Bronchial epithelial cell (primary cell): ENCODE data around the gene STXBP6. TPM values are rescaled to one million over a fixed set of nuclear protein-coding genes. Genes with fewer than 3 reads are reported as not detected.

Experiments
- DNase-seq: peaks from one replicate; pipeline ENCODE4 v3.0.0-alpha.2; 2010; ENCODE audit warnings: low read depth
- FAIRE-seq: peaks from 2 replicates; lab custom pipeline; 2011; peaks lifted over from hg19 to GRCh38; lab: Jason Lieb, UNC
- H3K27me3 ChIP-seq: 2 replicates; pipeline ENCODE4 v1.5.1; 2011; ENCODE audit warnings: low read length; ENCODE audit not compliant: control insufficient read depth, insufficient read depth
- H3K36me3 ChIP-seq: 2 replicates; pipeline ENCODE4 v1.5.1; 2011; ENCODE audit warnings: low read length; ENCODE audit not compliant: control insufficient read depth, insufficient read depth
- H3K4me3 ChIP-seq: 2 replicates; pipeline ENCODE4 v1.5.1; 2011; ENCODE audit warnings: mild to moderate bottlenecking, low read depth, low read length, control low read depth
- total RNA-seq: library from RNA; depleted of rRNA; stranded (reverse); fragments of >200 nt; gene quantifications from 2 replicates; pipeline ENCODE4 v1.2.1, GENCODE V29; 2014
- TF ChIP-seq, protein P1 (sequence below): IDR thresholded peaks from 2 replicates; pipeline ENCODE4 v1.5.1; 2011; ENCODE audit warnings: mild to moderate bottlenecking, moderate library complexity, low read length, control low read depth, inconsistent platforms; ENCODE audit not compliant: insufficient read depth, severe bottlenecking

STXBP6 gene
- total RNA-seq, 1 donor from 2014 or later = not detected

GRCh38 chr14:25009891-25010290, 40.1 kb downstream of the STXBP6 start:
- no peak for FAIRE-seq
- TF ChIP-seq, protein P1, sequence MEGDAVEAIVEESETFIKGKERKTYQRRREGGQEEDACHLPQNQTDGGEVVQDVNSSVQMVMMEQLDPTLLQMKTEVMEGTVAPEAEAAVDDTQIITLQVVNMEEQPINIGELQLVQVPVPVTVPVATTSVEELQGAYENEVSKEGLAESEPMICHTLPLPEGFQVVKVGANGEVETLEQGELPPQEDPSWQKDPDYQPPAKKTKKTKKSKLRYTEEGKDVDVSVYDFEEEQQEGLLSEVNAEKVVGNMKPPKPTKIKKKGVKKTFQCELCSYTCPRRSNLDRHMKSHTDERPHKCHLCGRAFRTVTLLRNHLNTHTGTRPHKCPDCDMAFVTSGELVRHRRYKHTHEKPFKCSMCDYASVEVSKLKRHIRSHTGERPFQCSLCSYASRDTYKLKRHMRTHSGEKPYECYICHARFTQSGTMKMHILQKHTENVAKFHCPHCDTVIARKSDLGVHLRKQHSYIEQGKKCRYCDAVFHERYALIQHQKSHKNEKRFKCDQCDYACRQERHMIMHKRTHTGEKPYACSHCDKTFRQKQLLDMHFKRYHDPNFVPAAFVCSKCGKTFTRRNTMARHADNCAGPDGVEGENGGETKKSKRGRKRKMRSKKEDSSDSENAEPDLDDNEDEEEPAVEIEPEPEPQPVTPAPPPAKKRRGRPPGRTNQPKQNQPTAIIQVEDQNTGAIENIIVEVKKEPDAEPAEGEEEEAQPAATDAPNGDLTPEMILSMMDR = no peak
- no peak overlapping the region for H3K4me3 ChIP-seq
- H3K27me3 ChIP-seq = no peaks in the 10 kb centered on the region
- H3K36me3 ChIP-seq = no peaks in the 10 kb centered on the region
- DNase-seq = no peak

DNA sequence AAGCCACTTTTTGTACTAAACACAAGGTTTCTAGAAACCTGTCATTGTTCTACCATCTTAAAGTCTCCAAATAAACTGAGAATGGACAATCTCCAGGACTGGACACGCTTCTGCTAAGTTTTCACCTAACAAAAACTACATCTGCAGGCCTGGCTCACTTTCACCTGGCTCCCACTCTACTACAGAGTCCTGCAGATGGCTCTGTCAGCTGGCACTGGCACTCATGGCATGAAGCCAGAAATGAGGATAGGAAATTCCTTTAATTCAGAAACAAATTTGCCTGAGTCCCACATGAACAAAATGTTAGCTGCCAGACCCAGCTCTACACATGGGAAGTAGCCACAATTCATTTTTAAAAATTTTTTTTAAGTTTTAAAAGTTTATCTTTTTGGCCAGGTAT, 42.1 kb downstream of the STXBP6 start:
- TF ChIP-seq, protein P1 = no peak
- Histone ChIP-seq H3K36me3 (no peaks in the 10 kb centered on the region), H3K4me3 (no peak overlapping the region), H3K27me3 (no peaks in the 10 kb centered on the region)
- DNase-seq (no peak), FAIRE-seq (no peak)

DNA sequence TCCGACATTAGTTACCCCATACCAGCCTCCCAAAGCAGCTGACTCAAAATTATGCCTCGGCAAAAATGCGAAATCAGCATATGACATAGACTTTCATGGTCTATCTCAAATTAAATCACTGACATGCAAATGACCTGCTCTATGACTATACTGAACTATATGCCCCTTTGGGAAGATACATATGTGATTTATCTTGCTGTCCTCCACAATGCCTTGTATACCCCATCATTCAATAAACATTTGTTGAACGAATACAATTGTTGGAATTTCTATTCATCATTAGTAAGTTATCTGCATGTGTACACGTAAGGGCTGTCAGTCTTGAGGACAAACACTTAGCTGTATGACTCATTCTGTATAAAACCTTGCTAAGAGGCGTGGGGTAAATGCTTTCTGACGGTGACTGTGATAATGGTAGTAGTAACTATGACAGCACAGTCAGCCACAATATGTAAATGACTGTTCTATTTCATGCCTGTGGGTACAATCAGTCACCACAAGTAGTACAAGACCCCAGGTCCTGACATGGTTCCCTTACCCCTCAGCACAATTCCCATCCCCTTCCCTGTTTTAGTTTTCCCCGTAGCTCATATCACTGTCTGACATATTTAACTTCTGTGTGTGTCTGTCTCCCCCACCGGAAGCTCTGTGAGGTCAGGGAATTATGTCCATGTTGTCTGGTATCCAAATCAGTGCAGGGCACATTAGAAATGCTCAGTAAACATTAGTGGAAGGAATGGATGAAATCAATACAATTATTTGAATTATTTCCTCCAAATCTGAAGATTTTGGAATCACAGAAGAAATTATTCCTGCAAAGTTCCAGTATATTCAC, 42.8 kb downstream of the STXBP6 start:
- DNase-seq (peak; percentile 84), FAIRE-seq (no peak)
- no peak overlapping the region for H3K4me3 ChIP-seq
- no peaks in the 10 kb centered on the region for H3K36me3 ChIP-seq
- H3K27me3 ChIP-seq = no peaks in the 10 kb centered on the region
- TF ChIP-seq, protein P1 = no peak

- TF ChIP-seq, protein P1 = no peak
- FAIRE-seq (no peak), DNase-seq (no peak)
- Histone ChIP-seq H3K4me3 (no peak overlapping the region), H3K36me3 (no peaks in the 10 kb centered on the region), H3K27me3 (no peaks in the 10 kb centered on the region)
These were observed 43.9 kb downstream of the STXBP6 start for GRCh38 chr14:25006031-25006430.

- FAIRE-seq (no peak), DNase-seq (no peak)
- TF ChIP-seq, protein P1 = no peak
- no peaks in the 10 kb centered on the region for H3K27me3 ChIP-seq
- H3K36me3 ChIP-seq = no peaks in the 10 kb centered on the region
- no peak overlapping the region for H3K4me3 ChIP-seq
These were observed 45.5 kb downstream of the STXBP6 start for GRCh38 chr14:25004389-25004809.
